Thoracic aorta endothelial cell (primary cell): Measurements from ENCODE around the gene GGACT. TPM values are rescaled to one million over a fixed set of nuclear protein-coding genes. Genes with fewer than 3 reads are reported as not detected.

Experiments used
- total RNA-seq: library from RNA; depleted of rRNA; stranded (reverse); fragments of >200 nt; gene quantifications from 2 replicates; pipeline ENCODE4 v1.2.3, GENCODE V29; 2012

GGACT gene
- total RNA-seq = 7.5 and 8.1 TPM in 2 replicates

DNA sequence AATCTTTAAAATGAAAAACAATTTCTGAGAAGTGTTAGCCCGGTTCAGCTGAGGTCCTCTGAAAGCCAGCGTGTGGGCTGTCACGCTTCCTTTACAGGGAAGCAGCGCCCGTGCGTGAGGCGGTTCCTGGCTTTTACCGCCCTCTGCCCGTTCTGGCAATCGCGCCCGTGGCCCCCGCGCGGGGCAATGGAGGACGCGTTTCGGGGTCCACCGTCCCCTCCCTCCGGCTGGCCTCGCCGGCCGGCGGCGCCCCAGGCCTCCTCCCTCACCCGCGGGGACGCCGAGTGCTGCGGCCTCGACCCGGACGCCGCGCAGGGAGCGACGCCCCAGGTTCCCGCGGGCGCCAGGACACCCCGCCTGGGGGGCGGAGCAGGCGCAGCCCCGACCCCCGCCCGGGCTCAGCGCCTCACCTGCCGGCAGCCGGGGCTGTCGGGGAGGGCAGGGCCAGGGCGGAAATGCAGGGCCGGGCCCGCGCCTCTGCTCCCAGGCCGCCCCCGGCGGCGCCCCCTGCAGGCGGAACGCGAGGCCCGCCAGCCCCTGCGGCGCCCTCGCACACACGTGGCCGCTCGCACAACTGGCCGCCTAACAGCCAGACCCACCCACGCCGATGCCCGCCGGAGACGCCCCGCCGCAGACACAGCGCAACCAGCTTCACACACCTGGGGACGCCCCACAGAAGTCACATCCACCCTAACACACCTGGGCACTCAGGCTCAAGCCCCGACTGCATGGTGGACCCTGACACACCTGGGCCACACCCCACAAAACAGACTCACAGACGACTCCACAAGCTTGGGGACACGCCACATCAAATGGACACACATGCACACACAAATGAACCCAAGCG lies at the start of gene GGACT:
GGACT (minus strand) TSS at position 459 of the 847 bp plus-strand sequence. CDS start 56,198 bp downstream, outside the sequence.

Other genes with a start within 250 kb of the GGACT start
- 30.6 and 36.3 TPM in 2 replicates for gene TMTC4, start 86.0 kb upstream of the GGACT start, total RNA-seq